Hepatic stellate cell (primary cell): ENCODE results near the gene EMC9.
A peak's percentile ranks its signal among the peaks of the same experiment; 100 is the strongest.

ENCODE experiments used
- DNase-seq: peaks from one replicate; pipeline ENCODE4 v3.0.0; 2011; ENCODE audit warnings: low spot score

EMC9 gene

GRCh38 chr14:24149302-24149969, 8.0 kb upstream of the EMC9 start:
- no peak for DNase-seq

DNA sequence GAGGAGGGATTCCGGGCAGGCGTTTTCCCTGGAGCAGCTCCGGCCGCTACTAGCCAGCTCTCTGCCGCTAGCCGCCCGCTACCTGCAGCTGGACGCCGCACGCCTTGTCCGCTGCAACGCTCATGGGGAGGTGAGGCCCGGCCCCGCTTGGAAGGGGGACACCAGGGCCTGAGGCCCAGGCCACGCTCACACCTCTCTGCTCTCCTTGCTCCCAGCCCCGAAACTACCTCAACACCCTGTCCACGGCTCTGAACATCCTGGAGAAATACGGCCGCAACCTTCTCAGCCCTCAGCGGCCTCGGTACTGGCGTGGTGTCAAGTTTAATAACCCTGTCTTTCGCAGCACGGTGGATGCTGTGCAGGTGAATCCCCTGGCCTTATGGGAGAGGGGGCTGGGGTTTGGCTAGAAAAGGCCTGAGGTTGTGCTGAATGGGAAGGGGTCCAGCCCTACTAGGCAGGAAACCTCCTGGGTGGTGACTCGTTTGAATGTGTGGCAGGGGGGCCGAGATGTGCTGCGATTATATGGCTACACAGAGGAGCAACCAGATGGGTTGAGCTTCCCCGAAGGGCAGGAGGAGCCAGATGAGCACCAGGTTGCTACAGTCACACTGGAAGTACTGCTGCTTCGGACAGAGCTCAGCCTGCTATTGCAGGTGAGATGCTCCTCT, 6.5 kb upstream of the EMC9 start:
- no peak for DNase-seq

GRCh38 chr14:24146978-24147760, 5.8 kb upstream of the EMC9 start, which contains the start of gene RNF31:
Gene RNF31 (plus strand): TSS chr14:24147498. CDS start chr14:24147699, 201 bp downstream.
- peak; percentile 97 for DNase-seq

- peak; percentile 98 for DNase-seq
These were observed 5.1 kb upstream of the EMC9 start, which contains the start of gene PSME2 for GRCh38 chr14:24146453-24146977. Gene PSME2 (minus strand): TSS chr14:24146610. CDS start chr14:24146581, 29 bp downstream.

DNA sequence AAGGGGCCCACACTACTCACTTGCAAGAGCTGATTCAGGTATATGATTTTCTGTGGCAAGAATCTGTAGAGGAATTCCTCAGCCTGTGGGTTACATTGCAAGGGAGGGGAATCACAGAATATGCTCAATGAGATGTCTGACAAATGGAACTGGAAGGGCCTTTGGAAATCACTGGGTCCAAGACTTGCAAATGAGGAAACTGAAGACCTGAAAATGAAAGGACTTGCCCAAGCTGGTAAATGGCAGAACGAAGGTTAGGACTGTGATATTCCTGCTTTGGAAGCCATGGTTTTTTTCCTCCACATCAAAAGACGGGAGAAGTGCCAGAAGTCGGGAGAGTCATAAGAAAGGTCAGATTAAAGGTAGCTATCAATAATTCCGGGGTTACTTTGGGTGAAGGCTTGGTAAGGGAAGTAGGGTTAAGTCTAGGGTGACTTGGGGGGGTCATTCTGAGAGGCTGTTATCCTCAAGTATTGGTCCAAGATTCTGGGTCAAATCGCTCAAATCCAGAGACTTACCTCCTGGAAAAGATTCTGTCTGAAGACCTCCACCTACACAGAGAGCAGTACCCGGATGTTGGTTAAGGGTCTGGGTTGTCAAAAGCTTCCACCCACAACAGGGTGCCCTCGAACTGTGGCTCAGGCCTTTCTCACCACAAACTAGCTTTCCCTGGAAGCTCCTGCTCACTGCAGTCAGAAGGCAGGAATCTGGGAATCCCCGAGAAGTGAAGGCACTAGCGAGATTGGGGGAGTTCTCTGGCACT, 4.5 kb upstream of the EMC9 start:
- DNase-seq: peak; percentile 61

- no peak for DNase-seq
These were observed 3.8 kb upstream of the EMC9 start for GRCh38 chr14:24145219-24145618.

- DNase-seq: no peak
These were observed 3.1 kb upstream of the EMC9 start for GRCh38 chr14:24144451-24144850.

GRCh38 chr14:24143511-24143910, 2.1 kb upstream of the EMC9 start:
- DNase-seq: peak; percentile 64

DNA sequence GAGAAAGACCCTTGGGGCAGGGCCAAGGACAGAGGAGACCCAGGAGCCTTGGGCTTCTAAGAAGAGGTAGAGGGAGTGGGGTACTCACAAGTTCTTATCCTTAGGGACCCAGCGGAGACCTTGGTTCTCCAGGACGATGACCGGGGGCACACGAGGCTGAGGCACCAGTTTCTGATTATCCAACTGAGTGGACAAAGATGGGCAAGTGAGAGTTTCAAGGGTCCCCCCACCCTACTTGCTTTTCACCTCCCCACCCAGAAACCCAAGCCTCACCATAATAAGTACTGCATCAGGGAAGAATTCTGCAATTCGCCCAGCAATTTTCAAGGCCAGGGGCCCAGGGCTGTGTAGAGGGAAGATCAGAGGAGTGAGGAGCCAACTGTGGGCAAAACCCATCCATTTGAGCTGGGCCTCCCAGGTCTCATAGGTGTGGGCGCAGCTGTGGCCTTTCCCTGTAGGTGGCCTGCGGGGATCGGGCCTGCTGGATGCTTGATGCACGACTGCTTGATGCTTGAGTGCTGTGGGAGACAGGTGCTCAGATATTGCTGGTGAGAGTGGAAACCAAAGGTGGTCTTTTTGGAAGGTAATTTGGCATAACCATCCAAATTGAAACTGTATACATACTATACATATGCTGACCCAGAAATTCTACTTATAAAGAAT, 2.0 kb downstream of the EMC9 start:
- DNase-seq: no peak

GRCh38 chr14:24138396-24139271, 2.8 kb downstream of the EMC9 start:
- DNase-seq: no peak

DNA sequence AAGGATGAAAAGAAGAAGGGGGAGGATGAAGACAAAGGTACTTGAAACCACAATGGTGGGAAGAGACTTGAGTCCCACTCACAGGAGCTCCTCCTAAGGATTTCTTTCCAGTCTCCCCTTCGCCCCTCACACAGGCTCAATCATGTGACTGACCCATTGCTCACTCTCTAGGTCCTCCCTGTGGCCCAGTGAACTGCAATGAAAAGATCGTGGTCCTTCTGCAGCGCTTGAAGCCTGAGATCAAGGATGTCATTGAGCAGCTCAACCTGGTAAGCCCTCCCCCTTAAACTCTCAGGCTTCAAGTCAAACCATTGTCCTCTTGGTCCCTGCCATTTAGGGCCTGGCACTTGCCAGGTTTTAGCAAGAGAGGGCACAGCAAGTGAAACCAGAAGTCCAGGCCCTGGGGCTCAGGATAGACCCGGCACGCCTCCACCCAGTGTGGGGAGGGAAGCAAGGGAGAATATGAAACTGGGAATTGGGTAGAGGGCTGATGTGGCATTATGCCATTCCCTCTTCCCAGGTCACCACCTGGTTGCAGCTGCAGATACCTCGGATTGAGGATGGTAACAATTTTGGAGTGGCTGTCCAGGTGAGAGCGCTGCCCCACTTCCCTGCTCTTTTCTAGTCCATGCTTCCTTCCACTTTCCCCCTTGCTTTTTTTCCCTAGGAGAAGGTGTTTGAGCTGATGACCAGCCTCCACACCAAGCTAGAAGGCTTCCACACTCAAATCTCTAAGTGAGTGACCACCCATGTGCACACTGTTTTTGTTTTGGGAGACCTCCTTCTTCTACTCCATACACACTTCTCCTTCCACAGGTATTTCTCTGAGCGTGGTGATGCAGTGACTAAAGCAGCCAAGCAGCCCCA, 3.6 kb downstream of the EMC9 start:
- no peak for DNase-seq

GRCh38 chr14:24136684-24137528, 4.5 kb downstream of the EMC9 start:
- DNase-seq: no peak

DNA sequence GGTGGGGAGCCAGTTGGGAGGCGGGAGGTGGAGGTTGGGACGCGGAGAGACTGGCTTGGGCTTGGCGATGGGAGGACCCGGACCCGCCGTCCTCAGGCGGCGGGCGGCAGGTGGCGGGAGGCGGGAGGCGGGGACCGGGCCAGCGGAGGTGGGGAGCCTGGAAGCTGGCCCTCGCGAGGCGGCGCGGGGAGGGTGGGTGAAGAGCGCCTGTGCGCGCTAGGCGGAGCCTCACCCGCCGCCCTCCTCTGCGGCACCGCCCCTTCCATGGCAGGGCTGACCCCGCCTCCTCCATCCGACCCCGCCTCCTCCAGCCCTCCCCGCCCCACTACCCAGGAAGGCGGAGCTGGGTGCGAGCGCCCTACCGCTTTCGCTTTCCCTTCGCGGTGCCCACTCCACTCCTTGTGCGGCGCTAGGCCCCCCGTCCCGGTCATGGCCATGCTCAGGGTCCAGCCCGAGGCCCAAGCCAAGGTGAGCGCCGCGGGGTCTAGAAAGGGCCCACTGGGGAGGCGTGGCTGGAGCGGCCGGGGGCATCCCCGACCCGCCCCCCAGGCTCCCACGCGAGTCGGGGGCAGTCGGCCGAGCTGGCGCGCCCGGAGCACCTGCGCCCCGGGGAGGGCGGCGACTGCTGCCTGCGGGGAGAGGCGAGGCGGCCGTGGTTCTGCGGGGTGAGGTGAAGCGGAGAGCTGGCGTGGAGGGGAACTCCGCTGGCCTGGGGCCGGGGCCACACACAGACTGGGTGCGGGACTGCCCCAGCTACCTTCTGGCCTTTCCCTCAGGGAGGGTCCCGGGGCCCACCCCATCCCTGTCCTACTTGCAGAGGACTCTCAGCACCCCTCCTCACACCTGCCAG, 5.3 kb downstream of the EMC9 start, which contains the start of gene PSME1:
TSS of gene PSME1 (plus strand) at position 361 of the 850 bp plus-strand sequence. CDS start at position 430, 69 bp downstream.
- DNase-seq: peak; percentile 96

DNA sequence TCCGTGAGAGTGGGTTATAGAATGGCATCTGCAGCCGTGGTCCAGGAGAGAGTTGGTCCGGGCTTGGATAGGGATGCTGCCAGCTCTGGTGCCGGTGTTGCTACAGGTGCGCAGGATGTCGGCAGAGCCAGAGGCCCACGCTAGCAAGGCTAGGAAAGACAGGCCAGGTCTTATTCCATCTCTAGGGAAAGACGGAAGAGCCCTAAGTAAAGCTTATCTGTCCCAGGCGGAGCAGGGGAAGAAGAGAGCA, 5.9 kb downstream of the EMC9 start:
- peak; percentile 22 for DNase-seq

DNA sequence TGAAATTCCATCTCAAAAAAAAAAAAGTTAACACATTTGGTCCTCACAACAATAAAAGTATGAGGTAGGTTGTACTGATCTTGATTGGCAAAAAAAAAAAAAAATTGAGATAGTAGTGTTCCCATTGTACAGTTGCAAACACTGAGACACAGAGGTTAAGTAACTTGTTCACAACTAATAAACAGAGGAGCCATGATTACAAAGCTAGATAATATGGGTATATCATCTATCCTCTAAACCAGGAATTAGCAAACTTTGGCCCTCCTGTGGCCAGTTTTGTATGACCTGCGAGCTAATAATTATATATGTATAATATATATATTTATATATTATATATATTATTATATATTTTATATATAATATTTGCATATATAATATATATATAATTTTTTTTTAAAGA, 7.7 kb downstream of the EMC9 start:
- no peak for DNase-seq

DNA sequence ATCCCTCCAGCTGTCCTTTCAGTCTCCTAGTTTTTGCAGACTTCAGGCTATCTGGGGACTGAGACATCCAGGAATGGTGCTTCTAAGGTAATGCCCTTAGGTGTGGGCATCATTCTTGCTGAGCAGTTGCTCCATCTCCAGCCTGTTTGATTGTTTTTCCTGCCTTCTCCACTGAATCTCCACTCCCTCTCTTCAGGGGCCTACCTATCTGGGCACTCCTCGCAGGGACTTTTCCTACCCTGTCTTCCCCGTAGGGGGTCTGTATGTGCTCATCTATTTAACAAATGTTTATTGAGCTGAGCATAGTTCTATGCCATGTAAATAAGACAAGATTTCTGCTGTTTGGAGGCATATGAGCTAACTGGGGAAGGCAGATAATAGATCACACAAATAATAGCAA, 8.4 kb downstream of the EMC9 start:
- DNase-seq: no peak

DNA sequence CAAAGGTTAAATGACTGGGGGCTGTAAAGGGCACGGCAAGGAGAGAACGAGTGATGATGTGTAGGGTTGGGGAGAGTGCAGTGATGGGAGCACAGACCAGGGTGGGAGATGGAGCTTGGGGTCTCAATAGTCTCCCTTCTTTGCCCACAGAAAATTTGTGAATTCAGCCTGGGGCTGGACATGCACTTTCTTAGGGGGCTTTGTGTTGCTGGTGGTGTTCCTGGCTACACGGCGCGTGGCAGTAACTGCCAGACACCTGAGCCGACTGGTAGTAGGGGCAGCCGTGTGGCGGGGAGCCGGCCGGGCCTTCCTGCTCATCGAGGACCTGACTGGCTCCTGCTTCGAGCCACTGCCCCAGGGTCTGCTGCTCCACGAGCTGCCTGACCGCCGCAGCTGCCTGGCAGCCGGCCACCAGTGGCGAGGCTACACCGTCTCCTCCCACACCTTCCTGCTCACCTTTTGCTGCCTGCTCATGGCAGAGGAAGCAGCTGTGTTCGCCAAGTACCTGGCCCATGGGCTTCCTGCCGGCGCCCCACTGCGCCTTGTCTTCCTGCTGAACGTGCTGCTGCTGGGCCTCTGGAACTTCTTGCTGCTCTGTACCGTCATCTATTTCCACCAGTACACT, 9.2 kb downstream of the EMC9 start:
- DNase-seq: no peak
